Body of pancreas (tissue), 4 donors: Measurements from ENCODE around the gene RPL3.
"Not testable (repeated sequence)": the region's sequence is repeated elsewhere in the genome, so short reads cannot be mapped to it uniquely, and the experiment has no call there.

ENCODE experiments used
- POLR2A ChIP-seq, 3 donors: fragments of 450-650 bp; IDR thresholded peaks; one replicate each; pipeline ENCODE4 v1.6.1; 2016; ENCODE audit warnings: antibody characterized with exemption in 3 of 3, mild to moderate bottlenecking in 2 of 3
- TF ChIP-seq, protein P1 (sequence below), 7 experiments: fragments of 450-650 bp in 4 of 7; fragments of 200-600 bp in 3 of 7; sonication (generic) in 3 of 7; IDR thresholded peaks; one replicate each; pipeline ENCODE4 v1.5.1; 2016 to 2019; ENCODE audit warnings: antibody characterized with exemption in 7 of 7

GRCh38 chr22:39320616-39321029, 1.2 kb upstream of the RPL3 start:
- TF ChIP-seq, protein P1, sequence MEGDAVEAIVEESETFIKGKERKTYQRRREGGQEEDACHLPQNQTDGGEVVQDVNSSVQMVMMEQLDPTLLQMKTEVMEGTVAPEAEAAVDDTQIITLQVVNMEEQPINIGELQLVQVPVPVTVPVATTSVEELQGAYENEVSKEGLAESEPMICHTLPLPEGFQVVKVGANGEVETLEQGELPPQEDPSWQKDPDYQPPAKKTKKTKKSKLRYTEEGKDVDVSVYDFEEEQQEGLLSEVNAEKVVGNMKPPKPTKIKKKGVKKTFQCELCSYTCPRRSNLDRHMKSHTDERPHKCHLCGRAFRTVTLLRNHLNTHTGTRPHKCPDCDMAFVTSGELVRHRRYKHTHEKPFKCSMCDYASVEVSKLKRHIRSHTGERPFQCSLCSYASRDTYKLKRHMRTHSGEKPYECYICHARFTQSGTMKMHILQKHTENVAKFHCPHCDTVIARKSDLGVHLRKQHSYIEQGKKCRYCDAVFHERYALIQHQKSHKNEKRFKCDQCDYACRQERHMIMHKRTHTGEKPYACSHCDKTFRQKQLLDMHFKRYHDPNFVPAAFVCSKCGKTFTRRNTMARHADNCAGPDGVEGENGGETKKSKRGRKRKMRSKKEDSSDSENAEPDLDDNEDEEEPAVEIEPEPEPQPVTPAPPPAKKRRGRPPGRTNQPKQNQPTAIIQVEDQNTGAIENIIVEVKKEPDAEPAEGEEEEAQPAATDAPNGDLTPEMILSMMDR (IDR thresholded peaks at IDR 0.05): not testable (repeated sequence)
- TF ChIP-seq POLR2A (IDR thresholded peaks at IDR 0.05): not testable (repeated sequence)
